HG02884 (cell line): Measurements from ENCODE around the gene BEST2.

Experiments
- ATAC-seq: cut with Tn5 transposase; IDR thresholded peaks from one replicate; pipeline ENCODE4 v1.9.1; 2021; ENCODE audit warnings: mild to moderate bottlenecking, moderate library complexity; ENCODE audit not compliant: unreplicated experiment

BEST2 gene

GRCh38 chr19:12727745-12728433 is 23.7 kb upstream of the BEST2 start:
- no peak for ATAC-seq

GRCh38 chr19:12730064-12730463 is 21.5 kb upstream of the BEST2 start:
- ATAC-seq, result no peak

GRCh38 chr19:12731337-12731736 is 20.3 kb upstream of the BEST2 start:
- ATAC-seq, result no peak

- ATAC-seq, result no peak
Measured at GRCh38 chr19:12733369-12734214, 18.0 kb upstream of the BEST2 start.

DNA sequence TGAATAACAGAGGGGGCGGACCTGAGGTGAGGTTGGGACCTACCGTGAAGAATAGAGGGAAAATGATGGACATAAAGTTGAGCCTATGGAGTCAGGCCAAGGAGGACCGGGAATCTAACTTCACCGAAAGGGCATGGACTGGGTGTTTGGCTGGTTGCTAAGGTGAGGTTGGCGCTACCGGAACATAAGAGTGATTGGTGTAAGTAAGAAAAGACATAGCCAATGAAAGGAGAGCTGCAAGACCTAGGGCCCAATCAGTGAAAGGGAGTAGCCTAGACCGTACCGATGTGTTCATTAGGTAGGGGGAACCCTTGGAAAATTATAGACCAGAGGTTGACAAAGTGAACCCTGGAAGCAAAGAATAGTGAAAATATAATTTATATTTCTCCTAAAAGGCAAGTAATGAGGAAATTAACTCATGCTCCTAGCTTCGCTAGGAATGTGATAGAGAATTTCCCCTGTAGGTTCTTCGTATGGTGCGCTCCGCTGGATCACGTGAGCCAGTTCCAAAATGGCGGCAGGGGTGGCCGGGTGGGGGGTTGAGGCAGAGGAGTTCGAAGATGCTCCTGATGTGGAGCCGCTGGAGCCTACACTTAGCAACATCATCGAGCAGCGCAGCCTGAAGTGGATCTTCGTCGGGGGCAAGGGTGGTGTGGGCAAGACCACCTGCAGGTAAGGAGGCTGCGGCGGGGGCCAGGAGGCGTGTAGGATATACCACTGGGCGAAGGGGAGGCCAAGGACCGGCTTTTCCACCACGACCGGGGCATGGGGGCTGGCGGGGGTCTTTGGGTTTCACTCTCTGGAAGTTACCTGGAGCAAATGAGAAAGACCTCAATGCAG is 14.4 kb upstream of the BEST2 start, which contains the start of gene GET3:
TSS of gene GET3 (plus strand) at position 503 of the 840 bp plus-strand sequence. CDS start at position 512, 9 bp downstream.
- ATAC-seq, result peak; percentile 81

- ATAC-seq, result no peak
Measured at GRCh38 chr19:12737835-12738351, 13.7 kb upstream of the BEST2 start.

GRCh38 chr19:12745166-12745897 is 6.3 kb upstream of the BEST2 start:
- ATAC-seq, result no peak

DNA sequence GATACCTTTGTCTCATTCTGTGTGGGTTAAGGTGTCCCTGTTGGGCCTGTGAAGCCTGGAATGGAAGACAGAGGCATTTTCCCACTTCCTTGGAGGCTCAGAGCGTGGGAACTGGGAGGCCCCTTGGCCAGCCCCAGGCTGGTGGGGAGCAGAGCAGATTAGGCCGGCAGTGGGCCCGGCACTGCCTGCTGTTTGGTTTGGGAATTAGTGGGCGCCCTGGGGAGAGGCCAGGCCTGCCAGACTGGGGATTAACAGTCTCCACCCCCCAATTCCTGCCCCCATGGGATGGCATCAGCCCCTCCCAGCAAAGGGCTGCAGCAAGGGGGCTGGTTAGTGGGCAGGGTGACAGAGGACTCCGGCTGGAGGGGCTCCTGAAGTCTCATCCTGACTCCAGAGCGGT is 3.1 kb upstream of the BEST2 start:
- no peak for ATAC-seq

DNA sequence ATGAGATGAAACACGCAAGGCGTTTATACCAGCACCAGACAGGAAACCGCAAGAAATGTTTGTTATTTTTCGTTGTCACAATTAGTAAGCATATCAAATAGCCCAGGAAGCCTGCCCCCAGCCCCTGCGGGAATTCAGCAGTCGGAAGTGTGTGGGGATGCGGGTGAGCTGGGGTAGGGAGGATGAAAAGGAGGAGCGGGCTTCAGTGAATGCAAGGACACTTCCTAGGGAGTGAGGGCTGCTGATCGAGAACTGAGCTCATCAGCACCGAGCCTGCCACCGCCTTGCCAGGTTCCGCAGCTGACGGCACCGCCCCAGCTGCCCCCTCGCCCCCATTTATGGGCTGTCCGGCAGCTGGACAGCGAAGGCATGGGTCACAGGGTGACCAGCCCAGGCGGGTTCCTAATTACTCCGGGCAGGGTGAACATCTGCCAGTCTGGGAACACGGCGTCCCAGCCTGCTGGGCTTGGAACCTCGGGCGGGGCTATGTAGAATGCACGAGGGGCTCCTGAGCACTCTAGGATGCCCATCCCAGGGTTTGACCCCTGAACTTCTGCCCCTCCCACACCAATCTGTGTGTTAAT is 1.6 kb upstream of the BEST2 start:
- ATAC-seq, result no peak

GRCh38 chr19:12750851-12751250 is 740 bp upstream of the BEST2 start:
- ATAC-seq, result no peak

GRCh38 chr19:12752056-12752781 is 628 bp downstream of the BEST2 start:
- no peak for ATAC-seq

DNA sequence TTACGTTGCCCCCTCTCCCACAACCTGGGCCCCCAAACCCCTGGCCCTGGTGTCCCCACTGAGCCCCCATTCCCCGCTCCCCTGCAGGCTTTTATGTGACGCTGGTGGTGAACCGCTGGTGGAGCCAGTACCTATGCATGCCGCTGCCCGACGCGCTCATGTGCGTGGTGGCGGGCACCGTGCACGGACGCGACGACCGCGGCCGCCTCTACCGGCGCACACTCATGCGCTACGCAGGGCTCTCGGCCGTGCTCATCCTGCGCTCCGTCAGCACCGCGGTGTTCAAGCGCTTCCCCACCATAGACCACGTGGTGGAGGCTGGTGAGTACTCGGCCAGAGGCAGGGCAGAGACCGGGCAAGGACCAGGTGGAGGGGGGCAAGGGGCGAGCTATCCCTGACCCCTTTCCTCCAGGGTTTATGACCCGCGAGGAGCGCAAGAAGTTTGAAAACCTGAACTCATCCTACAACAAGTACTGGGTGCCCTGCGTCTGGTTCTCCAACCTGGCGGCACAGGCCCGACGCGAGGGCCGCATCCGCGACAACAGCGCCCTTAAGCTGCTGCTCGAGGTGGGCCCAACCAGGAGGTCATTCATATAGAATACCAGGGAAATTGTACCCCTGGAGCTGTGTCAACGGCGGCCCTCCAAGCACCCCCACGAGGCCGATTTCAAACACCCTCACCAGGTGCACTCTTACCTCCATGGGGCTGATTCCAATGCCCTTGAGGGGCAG is 3.0 kb downstream of the BEST2 start:
- no peak for ATAC-seq

GRCh38 chr19:12756150-12756883 is 4.7 kb downstream of the BEST2 start:
- ATAC-seq, result no peak

- no peak for ATAC-seq
Measured at GRCh38 chr19:12757544-12758274, 6.1 kb downstream of the BEST2 start.

- no peak for ATAC-seq
Measured at GRCh38 chr19:12759686-12760085, 8.1 kb downstream of the BEST2 start.

DNA sequence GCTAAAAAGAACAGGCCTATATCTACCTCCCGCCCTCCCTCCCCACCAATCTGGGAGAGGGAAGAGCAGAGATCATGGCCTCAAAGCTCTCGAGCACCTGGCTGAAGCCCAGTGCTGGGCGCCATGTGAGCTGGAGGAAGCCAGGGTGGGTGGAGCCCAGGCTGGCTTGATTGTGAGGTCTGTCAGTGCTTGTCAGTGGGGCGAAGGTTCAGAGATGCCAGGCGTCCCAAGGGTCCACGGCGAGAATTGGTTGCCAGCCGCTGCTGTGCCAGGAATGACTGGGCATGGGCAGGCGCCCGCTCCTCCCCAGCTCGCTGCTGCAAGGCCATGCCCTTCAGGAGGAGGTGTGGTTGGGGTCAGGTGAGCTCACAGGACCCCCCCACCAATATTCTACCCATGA is 11.5 kb downstream of the BEST2 start:
- ATAC-seq, result no peak

DNA sequence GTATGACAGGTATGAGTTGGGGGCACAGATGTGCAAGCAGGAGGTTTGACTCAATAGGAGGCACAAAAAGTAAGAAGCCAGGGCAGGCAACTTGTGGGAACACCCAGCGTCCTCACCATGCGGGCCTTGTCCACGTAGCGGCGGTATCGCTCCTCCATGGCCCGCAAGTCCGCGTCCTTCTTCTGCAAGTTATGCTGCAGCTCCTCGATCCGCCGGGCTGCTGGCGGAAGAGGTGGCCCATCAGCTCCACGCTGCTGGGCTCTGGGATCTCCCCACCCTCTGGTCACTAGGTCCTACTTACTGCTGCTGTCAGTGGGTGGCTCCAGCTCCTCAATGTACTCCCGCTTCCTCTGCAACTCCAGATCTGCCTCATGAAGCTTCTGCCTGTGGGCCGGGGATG is 13.1 kb downstream of the BEST2 start:
- no peak for ATAC-seq
